Globus pallidus (tissue), 1 donor: Measurements from ENCODE around the gene DUS2.
"Not testable (repeated sequence)": the region's sequence is repeated elsewhere in the genome, so short reads cannot be mapped to it uniquely, and the experiment has no call there.

ENCODE experiments used
- DNase-seq: peaks from one replicate; pipeline ENCODE4 v3.0.0-alpha.2; 2015; ENCODE audit warnings: low spot score

The DUS2 gene

DNA sequence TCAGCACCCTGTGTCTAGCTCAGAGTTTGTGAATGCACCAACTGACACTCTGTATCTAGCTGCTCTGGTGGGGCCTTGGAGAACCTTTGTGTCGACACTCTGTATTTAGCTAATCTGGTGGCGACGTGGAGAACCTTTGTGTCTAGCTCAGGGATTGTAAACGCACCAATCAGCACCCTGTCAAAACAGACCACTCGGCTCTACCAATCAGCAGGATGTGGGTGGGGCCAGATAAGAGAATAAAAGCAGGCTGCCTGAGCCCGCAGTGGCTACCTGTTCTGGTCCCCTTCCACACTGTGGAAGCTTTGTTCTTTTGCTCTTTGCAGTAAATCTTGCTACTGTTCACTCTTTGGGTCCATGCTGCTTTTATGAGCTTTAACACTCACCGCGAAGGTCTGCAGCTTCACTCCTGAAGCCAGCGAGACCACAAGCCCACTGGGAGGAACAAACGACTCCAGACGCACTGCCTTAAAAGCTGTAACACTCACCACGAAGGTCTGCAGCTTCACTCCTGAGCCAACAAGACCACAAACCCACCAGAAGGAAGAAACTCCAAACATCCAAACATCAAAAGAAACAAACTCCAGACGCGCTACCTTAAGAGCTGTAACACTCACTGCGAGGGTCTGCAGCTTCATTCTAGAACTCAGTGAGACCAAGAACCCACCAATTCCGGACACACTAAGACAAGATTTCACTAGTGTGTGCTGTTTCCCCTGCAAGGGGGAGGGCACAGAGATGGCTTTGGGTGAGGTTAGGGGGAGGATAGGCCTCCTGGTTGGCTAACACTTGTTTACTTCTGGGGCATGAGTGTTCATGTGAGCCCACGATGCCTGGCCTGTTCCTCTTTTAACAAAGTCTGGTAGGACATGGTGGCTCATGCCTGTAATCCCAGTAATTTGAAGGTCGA lies 24.1 kb upstream of the DUS2 start, which contains the start of gene DPEP2:
Gene DPEP2 (minus strand): TSS at position 706 of the 910 bp plus-strand sequence. CDS start 6,272 bp downstream, outside the sequence.
- DNase-seq = peak; percentile 36

DNA sequence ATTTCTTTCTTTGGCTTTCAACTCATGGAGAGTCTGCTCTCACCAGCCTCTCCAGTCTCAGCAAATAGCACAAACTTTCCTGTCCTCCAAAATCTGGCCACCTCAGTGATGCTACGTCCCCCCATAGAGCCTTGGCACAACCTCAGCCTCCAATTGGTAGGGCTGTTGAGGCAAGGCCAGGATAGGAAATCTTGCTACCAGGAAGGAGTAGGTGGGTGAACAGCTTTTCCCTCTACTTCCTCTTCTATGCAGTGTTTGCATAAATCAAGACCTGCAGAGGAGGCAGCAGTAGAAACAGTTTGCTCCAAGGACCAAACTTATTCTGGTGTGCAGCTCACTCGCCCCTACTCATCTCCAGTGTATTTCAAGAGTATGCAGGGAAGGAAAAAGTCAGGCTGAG lies 23.1 kb upstream of the DUS2 start:
- DNase-seq = no peak

DNA sequence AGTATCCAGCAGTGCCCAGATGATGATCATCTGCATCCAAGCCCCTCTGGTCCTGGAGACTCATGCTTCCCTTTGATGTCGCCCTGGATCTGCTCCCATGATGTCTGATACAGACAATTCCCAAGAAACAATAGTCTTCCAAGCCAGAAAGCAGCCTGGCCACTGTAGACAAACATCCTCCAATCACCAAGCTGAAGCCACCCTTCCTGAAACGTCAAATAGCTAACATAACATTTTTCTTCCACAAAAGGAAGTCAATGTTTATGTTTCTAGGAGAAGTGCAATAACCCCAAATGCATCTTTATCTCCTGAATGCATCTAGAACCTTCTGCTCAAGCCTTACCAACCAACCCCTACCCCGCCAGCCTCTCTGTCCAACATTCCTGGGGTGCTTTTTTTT lies 22.6 kb upstream of the DUS2 start:
- no peak for DNase-seq

DNA sequence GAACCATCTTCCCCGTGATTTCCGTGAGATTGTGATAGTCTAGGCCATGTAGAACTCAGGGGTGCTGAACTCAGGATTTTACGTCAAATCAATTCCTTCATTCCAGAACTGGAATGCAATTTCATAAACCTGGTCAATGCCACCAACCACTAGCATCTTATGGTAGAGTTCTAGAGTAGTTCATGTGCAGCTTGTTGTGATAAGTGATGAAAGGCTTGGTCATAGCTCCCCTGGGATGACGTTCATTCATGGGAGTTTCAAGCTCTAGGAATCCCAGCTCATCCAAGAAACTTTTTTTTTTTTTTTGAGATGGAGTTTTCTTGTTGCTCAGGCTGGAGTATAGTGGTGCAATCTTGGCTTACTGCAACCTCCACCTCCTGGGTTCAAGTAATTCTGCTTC lies 20.1 kb upstream of the DUS2 start:
- DNase-seq = no peak

DNA sequence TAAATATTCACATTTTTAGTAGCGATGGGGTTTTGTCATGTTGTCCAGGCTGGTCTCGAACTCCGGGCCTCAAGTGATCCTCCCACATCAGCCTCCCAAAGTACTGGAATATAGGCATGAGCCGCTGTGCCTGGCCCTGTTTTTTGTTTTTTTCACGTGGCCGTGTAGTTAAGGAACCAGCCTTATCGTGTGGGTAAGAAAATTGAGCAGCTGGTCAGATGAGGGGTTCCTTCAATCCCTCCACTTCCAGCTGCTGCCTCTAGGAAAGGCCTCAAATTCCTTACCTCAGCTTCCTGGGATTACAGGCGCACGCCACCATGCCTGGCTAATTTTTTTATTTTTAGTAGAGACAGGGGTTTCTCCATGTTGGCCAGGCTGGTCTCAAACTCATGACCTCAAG lies 17.9 kb upstream of the DUS2 start:
- no peak for DNase-seq

DNA sequence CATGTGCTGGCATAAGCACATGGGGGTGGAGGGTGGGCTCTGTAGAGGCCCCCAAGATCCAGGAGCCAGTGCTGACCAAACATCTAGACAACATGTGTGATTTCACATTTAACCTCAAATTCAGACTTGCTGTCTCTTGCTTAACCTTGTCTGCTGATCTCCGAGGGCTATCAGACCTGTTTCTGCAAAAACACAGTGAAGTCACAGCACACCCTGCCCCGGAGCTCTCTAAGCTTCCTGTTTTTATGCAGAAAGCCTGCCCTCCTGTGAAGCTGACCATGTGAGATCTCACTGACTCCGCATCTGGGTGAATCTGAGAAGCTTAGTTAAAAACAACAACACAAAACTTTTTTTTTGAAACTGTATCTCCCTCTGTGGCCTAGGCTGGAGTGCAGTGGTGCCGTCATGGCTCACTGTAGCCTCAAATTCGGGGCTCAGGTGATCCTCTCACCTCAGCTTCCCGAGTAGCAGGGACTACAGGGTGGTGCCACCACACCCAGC lies 17.2 kb upstream of the DUS2 start:
- DNase-seq = peak; percentile 30

- no peak for DNase-seq
Observed at GRCh38 chr16:68009157-68009735, 13.8 kb upstream of the DUS2 start.

DNA sequence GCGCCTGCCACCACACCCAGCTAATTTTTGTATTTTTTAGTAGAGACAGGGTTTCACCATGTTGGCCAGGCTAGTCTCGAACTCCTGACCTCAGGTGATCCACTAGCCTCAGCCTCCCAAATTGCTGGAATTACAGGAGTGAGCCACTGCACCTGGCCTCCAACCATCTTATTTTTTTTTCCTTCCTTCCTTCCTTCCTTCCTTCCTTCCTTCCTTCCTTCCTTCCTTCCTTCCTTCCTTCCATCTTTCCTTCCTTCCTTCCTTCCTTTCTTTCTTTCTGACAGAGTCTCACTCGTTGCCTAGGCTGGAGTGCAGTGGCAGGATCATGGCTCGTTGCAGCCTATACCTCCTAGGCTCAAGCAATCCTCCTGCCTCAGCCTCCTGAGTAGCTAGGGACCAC lies 13.2 kb upstream of the DUS2 start:
- DNase-seq = not testable (repeated sequence)

DNA sequence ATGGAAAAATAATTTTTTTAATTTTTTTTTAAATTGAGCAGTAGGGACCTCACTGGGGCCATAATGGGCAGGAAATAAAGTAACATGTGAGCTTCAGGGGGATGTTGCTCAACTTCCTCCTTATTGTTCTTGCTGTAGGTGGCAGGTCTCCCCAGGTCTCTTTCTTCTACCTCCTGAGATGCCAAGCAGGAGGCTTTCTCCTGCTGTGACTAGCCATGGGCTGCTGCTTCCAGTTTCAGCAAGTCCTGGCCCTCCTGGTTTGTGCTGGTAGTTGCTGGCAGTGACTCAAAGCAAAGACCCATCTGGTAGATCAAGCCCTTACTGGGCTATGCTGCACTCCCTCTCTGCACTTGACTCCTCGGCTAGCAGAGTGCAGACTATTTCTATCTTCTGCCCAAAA lies 9.6 kb upstream of the DUS2 start:
- no peak for DNase-seq

DNA sequence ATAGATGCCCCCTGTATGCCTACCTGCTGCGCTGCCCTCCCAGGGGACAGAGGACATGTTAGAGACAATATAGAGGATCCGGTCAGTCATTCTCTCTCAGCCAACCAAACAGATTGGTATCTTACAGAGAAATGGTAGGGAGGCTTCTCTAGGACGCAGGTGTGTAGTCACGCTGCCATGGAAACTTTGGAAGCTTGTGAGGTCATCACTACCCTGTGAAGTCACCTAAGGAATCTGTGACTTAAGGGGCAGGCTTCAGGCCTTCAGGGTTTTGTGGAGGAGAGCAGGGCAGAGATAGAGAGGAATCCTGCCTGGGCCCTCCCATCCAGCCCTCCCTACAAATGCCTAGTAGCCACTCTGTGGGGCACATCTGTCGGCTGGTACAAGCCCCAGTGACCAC lies 7.4 kb upstream of the DUS2 start, which contains the start of gene DPEP2NB:
Gene DPEP2NB (minus strand): TSS at position 231 of the 400 bp plus-strand sequence. CDS start 141 bp downstream, at position 90.
- DNase-seq = no peak

DNA sequence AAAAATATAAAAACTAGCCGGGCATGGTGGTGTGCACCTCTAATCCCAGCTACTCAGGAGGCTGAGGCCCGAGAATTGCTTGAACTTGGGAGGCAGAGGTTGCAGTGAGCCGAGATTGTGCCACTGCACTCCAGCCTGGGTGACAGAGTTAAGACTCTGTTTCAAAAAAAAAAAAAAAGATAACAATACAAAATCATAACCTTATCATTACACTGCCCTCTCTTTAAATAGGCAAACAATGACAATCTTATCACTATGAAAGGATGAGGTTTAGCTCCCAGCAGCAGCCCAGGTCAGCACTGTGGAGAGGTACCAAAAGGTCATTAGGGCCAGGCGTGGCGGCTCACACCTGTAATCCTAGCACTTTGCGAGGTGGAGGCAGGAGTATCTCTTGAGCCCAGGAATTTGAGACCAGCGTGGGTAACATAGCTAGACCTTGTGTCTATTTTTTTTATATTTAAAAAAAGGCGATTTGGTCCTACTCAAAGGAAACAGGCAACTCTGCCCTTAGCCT lies 3.9 kb upstream of the DUS2 start:
- DNase-seq = no peak

DNA sequence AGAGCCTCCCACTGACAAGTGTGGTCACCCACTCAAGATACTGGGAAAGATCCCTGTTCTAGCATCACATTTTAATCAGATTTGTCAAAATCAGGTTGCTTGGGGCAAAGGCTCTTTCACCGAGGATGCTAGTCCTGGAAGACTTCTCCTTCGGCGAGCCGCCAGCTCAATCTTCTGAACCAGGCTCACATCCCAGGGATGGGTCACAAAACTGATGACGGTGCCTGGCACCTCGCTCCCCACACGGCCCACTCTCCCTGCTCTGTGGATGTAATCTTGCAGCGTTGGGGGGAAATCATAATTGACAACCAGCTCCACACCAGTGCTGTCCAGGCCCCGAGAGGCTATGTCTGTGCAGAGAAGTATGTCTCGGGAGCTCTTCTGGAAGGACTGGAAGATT lies 1.6 kb upstream of the DUS2 start:
- DNase-seq = no peak

DNA sequence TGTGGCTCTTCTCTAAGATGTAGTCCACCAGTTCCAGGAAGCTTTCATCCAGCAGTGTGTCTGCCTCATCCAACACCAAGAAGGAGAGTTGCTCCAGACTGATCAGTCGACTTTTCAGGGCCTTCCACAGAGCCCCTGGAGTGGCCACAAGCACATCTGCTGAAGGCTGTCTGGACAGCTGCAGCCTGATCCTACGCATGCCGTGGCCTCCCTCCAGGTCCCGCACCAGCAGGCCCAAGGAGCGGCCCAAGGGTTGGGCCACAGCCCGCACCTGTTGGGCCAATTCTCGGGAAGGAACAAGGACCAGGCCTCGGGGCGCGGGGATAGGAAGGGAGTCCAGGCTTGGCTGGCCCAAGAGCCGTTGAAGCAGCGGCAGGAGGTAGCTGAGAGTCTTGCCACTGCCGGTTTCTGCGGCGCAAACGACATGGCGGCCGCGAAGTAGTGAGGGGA lies 781 bp upstream of the DUS2 start:
- no peak for DNase-seq

DNA sequence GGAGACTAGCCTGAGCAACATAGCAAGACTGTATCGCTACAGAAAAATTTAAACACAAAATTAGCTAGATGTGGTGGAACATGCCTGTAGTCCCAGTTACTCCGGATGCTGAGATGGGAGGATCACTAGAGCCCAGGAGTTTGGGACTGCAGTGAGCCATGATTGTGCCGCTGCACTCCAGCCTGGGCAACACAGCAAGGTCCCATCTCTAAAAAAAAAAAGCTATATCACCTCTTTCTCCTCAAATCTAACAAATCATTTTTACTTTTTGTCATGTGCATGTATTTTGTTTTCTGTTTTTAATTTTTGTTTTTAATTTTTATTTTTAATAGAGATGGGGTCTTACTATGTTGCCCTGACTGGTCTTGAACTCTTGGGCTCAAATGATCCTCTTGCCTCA lies 5.9 kb downstream of the DUS2 start:
- DNase-seq = no peak

- not testable (repeated sequence) for DNase-seq
Observed at GRCh38 chr16:68030108-68030507, 7.0 kb downstream of the DUS2 start.

DNA sequence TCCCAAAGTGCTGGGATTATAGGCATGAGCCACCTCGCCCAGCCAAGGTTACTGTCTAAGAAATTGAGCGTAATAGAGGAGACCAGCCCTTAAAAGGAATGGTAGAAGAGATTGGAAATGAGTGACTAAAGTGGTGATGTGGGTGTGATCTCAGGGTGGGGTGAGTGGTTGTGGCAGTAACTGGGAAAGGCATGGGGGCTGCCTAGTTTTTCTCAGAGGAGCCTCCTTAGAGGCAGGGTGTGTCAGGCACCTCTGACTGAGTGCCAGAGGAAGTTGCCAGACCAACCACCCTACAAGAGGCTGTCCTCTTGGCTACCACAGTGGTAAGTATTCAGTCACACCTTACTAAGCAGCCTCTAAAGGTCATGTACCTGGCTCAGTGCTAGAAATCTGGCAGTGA lies 8.9 kb downstream of the DUS2 start:
- DNase-seq = no peak

DNA sequence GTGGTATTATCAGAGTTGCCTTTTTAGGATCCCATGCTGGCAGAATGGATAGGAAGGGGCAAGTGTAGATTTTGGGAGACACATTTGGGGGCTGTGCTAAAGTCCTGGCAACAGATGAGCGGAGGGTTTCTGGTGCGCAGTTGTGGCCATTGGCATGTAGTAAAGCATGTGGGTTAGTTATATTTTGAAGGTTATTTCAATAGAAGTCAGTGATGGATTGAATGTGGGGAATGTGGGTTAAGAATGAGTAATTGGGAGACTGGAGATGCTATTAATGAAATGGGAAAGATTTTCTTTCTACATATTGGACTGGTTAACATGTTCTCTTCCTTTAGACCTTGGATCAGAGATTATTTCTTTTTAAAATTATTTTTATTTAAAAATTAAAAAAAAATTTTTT lies 10.0 kb downstream of the DUS2 start:
- no peak for DNase-seq

DNA sequence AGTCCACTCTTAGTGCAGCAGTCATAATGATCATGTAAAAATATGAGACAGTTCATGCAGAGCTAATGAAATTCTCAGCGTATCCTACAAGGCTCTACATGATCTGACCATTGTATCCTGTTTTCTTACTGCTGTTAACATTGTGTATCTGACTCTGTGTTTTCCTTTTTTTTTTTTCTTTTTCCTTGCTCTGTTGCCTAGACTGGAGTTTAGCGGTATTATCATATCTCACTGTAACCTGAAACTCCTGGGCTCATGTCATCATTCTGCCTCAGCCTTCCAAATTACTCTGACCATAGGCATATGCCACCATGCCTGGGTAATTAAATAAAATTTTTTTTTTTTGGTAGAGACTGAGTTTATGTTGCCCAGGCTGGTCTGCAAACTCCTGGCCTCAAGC lies 12.1 kb downstream of the DUS2 start:
- no peak for DNase-seq

DNA sequence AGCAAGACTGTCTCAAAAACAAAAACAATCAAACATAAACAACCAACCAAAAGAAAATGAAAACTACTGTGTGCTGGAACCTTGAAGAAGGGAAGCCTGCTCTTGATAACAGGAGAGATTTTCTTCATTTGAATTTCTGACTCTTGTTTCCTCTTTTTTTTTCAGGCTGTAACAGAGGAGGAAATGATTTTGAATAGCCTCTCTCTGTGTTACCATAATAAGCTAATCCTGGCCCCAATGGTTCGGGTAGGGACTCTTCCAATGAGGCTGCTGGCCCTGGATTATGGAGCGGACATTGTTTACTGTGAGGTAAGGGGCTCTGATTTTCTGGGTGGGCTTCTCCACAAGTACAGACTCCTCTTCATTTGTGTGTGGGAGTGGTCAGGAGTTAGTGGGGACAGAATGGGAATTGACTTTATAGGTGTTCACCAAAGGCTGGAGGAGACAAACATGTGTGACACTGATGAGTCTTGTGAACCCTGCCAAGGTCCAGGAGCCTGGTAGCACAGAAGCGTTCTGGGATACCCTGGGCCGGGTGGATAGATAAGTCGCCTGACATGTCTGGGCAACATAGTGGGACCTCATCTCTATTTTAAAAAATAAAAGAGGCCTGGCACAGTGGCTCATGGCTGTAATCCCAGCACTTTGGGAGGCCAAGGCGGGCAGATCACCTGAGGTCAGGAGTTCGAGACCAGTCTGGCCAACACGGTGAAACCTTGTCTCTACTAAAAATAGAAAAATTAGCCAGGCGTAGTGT lies 14.9 kb downstream of the DUS2 start:
- no peak for DNase-seq

- DNase-seq = peak; percentile 59
Observed at GRCh38 chr16:68040506-68041288, 17.6 kb downstream of the DUS2 start.

- no peak for DNase-seq
Observed at GRCh38 chr16:68041783-68042182, 18.7 kb downstream of the DUS2 start.
